Loucy (cell line): Measurements from ENCODE around the gene C5orf47.

ENCODE experiments used
- H2AFZ ChIP-seq: fragments of 200-600 bp; sonication (generic); 2 replicates; pipeline ENCODE4 v1.6.0; 2016; ENCODE audit warnings: antibody characterized with exemption, mild to moderate bottlenecking, low read length, moderate library complexity
- H3F3A ChIP-seq: fragments of 200-600 bp; 2 replicates; pipeline ENCODE4 v1.6.0; 2016; ENCODE audit warnings: antibody characterized with exemption, low read depth, mild to moderate bottlenecking
- H3K27me3 ChIP-seq: fragments of 200-600 bp; sonication (generic); 2 replicates; pipeline ENCODE4 v1.6.1; 2014; ENCODE audit warnings: low read length, mild to moderate bottlenecking; ENCODE audit not compliant: insufficient read depth, poor library complexity, severe bottlenecking
- H3K36me3 ChIP-seq: fragments of 200-600 bp; sonication (generic); 2 replicates; pipeline ENCODE4 v1.6.1; 2016; ENCODE audit warnings: low read length; ENCODE audit not compliant: insufficient read depth
- H3K4me1 ChIP-seq: fragments of 200-600 bp; sonication (generic); 2 replicates; pipeline ENCODE4 v1.5.1; 2014; ENCODE audit warnings: low read length, mild to moderate bottlenecking; ENCODE audit not compliant: insufficient read depth, poor library complexity, severe bottlenecking
- H3K4me2 ChIP-seq: fragments of 200-600 bp; sonication (generic); 2 replicates; pipeline ENCODE4 v1.6.0; 2014; ENCODE audit warnings: antibody characterized with exemption, low read length, low read depth, mild to moderate bottlenecking; ENCODE audit not compliant: poor library complexity, severe bottlenecking
- H3K4me3 ChIP-seq: fragments of 200-600 bp; sonication (generic); 2 replicates; pipeline ENCODE4 v1.5.1; 2014; ENCODE audit warnings: low read length, mild to moderate bottlenecking, mixed read lengths; ENCODE audit not compliant: poor library complexity, severe bottlenecking
- H3K79me2 ChIP-seq: fragments of 200-600 bp; sonication (generic); 2 replicates; pipeline ENCODE4 v1.6.1; 2014; ENCODE audit warnings: low read length; ENCODE audit not compliant: insufficient read depth
- H3K9ac ChIP-seq: fragments of 200-600 bp; sonication (generic); 2 replicates; pipeline ENCODE4 v1.6.0; 2014; ENCODE audit warnings: mild to moderate bottlenecking, low read depth, low read length, moderate library complexity; ENCODE audit not compliant: poor library complexity, severe bottlenecking
- H3K9me2 ChIP-seq: fragments of 200-600 bp; sonication (generic); replicated peaks from 2 replicates; pipeline ENCODE4 v1.6.1; 2016; ENCODE audit warnings: low read depth, low read length, mixed read lengths
- H3K9me3 ChIP-seq: fragments of 200-600 bp; sonication (generic); 2 replicates; pipeline ENCODE4 v1.6.1; 2014; ENCODE audit warnings: mild to moderate bottlenecking, antibody characterized with exemption, low read length, low read depth; ENCODE audit not compliant: insufficient read depth
- H4K20me1 ChIP-seq: fragments of 200-600 bp; sonication (generic); 2 replicates; pipeline ENCODE4 v1.6.0; 2014; ENCODE audit warnings: antibody characterized with exemption, low read length, mild to moderate bottlenecking; ENCODE audit not compliant: insufficient read depth, poor library complexity, severe bottlenecking
- CTCF ChIP-seq: fragments of 200-600 bp; sonication (generic); conservative IDR thresholded peaks from 2 replicates; pipeline ENCODE4 v1.5.1; 2014; ENCODE audit warnings: mild to moderate bottlenecking, antibody characterized with exemption, low read length
- EZH2phosphoT487 ChIP-seq: fragments of 200-600 bp; IDR thresholded peaks from 2 replicates; pipeline ENCODE4 v1.6.1; 2018; ENCODE audit warnings: antibody characterized with exemption, mild to moderate bottlenecking, moderate library complexity, borderline replicate concordance

C5orf47 gene

GRCh38 chr5:174047472-174048099 is 58.6 kb downstream of the C5orf47 start:
- H3K9ac ChIP-seq = no peak overlapping the region
- no peaks in the 10 kb centered on the region for H4K20me1 ChIP-seq
- no peak overlapping the region for H3K4me2 ChIP-seq
- no peaks in the 10 kb centered on the region for H3F3A ChIP-seq
- no peaks in the 10 kb centered on the region for H3K36me3 ChIP-seq
- no peaks in the 10 kb centered on the region for H3K4me1 ChIP-seq
- H2AFZ ChIP-seq = no peak overlapping the region
- no peaks in the 10 kb centered on the region for H3K9me2 ChIP-seq
- TF ChIP-seq EZH2phosphoT487 = no peak
- no peak for TF ChIP-seq CTCF
- H3K4me3 ChIP-seq = no peak overlapping the region
- no peaks in the 10 kb centered on the region for H3K79me2 ChIP-seq
- no peaks in the 10 kb centered on the region for H3K9me3 ChIP-seq
- H3K27me3 ChIP-seq = no peaks in the 10 kb centered on the region

- Histone ChIP-seq H4K20me1 (no peaks in the 10 kb centered on the region), H2AFZ (no peak overlapping the region), H3K4me1 (no peaks in the 10 kb centered on the region), H3K4me3 (no peak overlapping the region), H3K27me3 (no peaks in the 10 kb centered on the region), H3K79me2 (no peaks in the 10 kb centered on the region), H3K36me3 (no peaks in the 10 kb centered on the region), H3K9me2 (no peaks in the 10 kb centered on the region), H3F3A (no peaks in the 10 kb centered on the region), H3K9ac (no peak overlapping the region), H3K9me3 (no peaks in the 10 kb centered on the region), H3K4me2 (no peak overlapping the region)
- TF ChIP-seq EZH2phosphoT487 = no peak
- no peak for TF ChIP-seq CTCF
Measured at GRCh38 chr5:174052636-174053035, 63.7 kb downstream of the C5orf47 start.

GRCh38 chr5:174053905-174054304 is 64.9 kb downstream of the C5orf47 start:
- no peaks in the 10 kb centered on the region for H3K9me3 ChIP-seq
- no peaks in the 10 kb centered on the region for H4K20me1 ChIP-seq
- H3K4me3 ChIP-seq = no peak overlapping the region
- no peak overlapping the region for H2AFZ ChIP-seq
- no peaks in the 10 kb centered on the region for H3F3A ChIP-seq
- H3K27me3 ChIP-seq = no peaks in the 10 kb centered on the region
- TF ChIP-seq CTCF (no peak), EZH2phosphoT487 (no peak)
- no peak overlapping the region for H3K4me2 ChIP-seq
- no peaks in the 10 kb centered on the region for H3K9me2 ChIP-seq
- H3K36me3 ChIP-seq = no peaks in the 10 kb centered on the region
- H3K79me2 ChIP-seq = no peaks in the 10 kb centered on the region
- H3K4me1 ChIP-seq = no peaks in the 10 kb centered on the region
- H3K9ac ChIP-seq = no peak overlapping the region
